ENCODE results near the gene CD244. TPM values are rescaled to one million over a fixed set of nuclear protein-coding genes. Genes with fewer than 3 reads are reported as not detected.

CD244 gene
- total RNA-seq, 4 donors from 2014 or later: 0.15 to 0.47 (median 0.27) TPM; not detected in 1

DNA sequence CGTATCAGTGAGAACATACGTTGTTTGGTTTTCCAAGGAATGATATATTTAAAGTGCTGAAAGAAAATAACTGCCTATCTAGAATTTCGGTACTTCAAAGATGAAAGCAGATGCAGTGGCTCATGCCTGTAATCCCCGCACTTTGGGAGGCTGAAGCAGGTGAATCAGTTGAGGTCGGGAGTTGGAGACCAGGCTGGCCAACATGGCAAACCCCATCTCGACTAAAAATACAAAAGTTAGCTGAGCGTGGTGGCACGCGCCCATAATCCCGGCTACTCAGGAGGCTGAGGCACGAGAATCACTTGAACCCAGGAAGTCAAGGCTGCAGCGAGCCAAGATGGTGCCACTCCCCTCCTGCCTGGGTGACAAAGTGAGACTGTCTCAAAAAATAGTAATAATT, 16.4 kb downstream of the CD244 start:
- H3K27me3 ChIP-seq: peaks cover 11% of the 10 kb centered on the region
- no peak for ATAC-seq
- H3K4me1 ChIP-seq: no peaks in the 10 kb centered on the region
- no peaks in the 10 kb centered on the region for H3K9me3 ChIP-seq
- 79 to 88% methylated on average over 2 to 9 of the region's 12 CpGs for WGBS, 2 donors (ENCODE audit: low coverage in 1 of 2)
- no peak overlapping the region for H3K4me3 ChIP-seq
- H3K36me3 ChIP-seq: no peaks in the 10 kb centered on the region
- H3K27ac ChIP-seq: no peak overlapping the region
- TF ChIP-seq EP300 (IDR thresholded peaks at IDR 0.05) (no peak), POLR2AphosphoS5 (IDR thresholded peaks at IDR 0.05) (no peak), POLR2A (IDR thresholded peaks at IDR 0.05) (no peak)
- TF ChIP-seq, protein P1, sequence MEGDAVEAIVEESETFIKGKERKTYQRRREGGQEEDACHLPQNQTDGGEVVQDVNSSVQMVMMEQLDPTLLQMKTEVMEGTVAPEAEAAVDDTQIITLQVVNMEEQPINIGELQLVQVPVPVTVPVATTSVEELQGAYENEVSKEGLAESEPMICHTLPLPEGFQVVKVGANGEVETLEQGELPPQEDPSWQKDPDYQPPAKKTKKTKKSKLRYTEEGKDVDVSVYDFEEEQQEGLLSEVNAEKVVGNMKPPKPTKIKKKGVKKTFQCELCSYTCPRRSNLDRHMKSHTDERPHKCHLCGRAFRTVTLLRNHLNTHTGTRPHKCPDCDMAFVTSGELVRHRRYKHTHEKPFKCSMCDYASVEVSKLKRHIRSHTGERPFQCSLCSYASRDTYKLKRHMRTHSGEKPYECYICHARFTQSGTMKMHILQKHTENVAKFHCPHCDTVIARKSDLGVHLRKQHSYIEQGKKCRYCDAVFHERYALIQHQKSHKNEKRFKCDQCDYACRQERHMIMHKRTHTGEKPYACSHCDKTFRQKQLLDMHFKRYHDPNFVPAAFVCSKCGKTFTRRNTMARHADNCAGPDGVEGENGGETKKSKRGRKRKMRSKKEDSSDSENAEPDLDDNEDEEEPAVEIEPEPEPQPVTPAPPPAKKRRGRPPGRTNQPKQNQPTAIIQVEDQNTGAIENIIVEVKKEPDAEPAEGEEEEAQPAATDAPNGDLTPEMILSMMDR (IDR thresholded peaks at IDR 0.05): no peak

DNA sequence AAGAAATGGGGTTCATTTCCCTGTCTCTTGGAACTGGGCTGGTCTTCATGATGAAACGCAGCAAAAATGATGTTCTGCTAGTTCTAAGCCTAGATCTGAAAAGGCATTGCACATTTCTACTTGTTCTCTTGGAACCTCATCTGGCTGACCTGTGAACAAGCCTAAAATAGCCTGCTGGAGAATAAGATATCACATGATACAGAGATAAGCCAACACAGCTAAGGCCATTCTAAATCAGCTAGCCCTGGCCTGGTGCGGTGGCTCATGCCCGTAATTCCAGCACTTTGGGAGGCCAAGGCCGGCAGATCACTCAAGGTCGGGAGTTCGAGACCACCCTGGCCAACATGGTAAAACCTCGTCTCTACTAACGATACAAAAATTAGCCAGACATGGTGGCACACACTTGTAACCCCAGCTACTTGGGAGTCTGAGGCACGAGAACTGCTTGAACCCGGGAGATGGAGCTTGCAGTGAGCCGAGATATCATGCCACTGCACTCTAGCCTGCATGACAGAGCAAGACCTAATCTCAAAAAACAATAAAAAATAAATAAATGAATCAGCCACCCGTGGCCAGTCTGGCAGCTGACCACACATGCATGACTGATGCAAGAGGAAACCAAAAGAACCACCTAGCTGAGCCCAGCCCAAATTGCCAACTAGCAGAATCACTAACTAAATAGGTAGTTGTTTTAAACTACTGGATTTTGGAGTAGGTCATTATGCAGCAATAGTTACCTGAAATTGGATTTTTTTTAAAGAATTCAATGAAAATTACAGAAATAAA, 18.0 kb downstream of the CD244 start:
- H3K4me1 ChIP-seq: no peaks in the 10 kb centered on the region
- no peaks in the 10 kb centered on the region for H3K9me3 ChIP-seq
- H3K27ac ChIP-seq: no peak overlapping the region
- no peak for ATAC-seq
- WGBS, 2 donors (ENCODE audit: low coverage in 1 of 2): 50 to 87% methylated on average over 2 to 11 of the region's 12 CpGs
- H3K36me3 ChIP-seq: no peaks in the 10 kb centered on the region
- TF ChIP-seq, protein P1 (IDR thresholded peaks at IDR 0.05): no peak
- no peak for TF ChIP-seq POLR2AphosphoS5 (IDR thresholded peaks at IDR 0.05)
- no peak for TF ChIP-seq EP300 (IDR thresholded peaks at IDR 0.05)
- TF ChIP-seq POLR2A (IDR thresholded peaks at IDR 0.05): no peak
- H3K27me3 ChIP-seq: peaks cover 7% of the 10 kb centered on the region
- H3K4me3 ChIP-seq: no peak overlapping the region

DNA sequence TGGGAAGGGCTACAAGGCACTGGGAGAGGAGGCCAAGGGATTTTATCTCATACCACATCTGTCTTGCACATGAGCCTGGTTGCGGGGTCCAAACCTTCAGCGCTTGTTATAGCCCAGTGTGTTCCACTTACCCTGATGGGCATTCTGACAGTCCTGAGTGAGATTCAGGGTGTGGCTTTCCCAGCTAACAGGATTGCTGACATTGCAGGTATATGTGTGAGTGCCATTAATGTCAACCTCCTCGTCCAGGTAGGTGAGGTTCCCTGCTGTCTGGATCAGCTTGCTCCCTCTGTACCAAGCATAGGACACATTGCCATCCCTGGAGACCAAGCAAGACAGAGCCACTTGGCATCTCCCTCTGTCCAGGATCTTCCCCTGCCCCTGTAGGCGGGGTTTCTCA, 21.6 kb downstream of the CD244 start:
- no peak for TF ChIP-seq POLR2A (IDR thresholded peaks at IDR 0.05)
- TF ChIP-seq EP300 (IDR thresholded peaks at IDR 0.05): no peak
- TF ChIP-seq POLR2AphosphoS5 (IDR thresholded peaks at IDR 0.05): no peak
- TF ChIP-seq, protein P1 (IDR thresholded peaks at IDR 0.05): no peak
- no peaks in the 10 kb centered on the region for H3K9me3 ChIP-seq
- ATAC-seq: no peak
- WGBS, 2 donors (ENCODE audit: low coverage in 1 of 2): 93 to 100% methylated on average over 2 to 3 of the region's 4 CpGs
- peaks cover 0 to 7% (median 0%) of the 10 kb centered on the region in 3 donors for H3K4me1 ChIP-seq
- no peak overlapping the region for H3K27ac ChIP-seq
- H3K4me3 ChIP-seq: no peak overlapping the region
- peaks cover 7% of the 10 kb centered on the region for H3K27me3 ChIP-seq
- no peaks in the 10 kb centered on the region for H3K36me3 ChIP-seq

DNA sequence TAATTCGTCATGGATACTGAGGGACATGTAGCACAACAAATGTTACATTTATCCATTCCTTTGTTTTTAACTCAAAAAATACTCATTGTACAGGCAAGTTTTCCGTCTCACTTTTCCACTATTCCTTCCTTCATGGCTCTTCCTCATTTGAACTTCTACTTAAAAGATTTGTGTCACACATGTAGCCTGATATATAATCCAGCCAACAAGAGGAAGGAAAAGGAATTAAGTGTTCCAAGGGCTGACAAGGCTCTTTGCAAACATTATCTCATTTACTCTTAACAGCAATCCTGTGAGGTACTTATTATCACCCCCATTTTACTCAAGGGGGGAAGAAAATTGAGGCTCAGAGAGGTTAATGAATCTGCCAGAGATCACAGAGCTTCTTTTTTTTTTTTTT, 22.9 kb downstream of the CD244 start:
- no peak for TF ChIP-seq EP300 (IDR thresholded peaks at IDR 0.05)
- TF ChIP-seq POLR2AphosphoS5 (IDR thresholded peaks at IDR 0.05): no peak
- TF ChIP-seq POLR2A (IDR thresholded peaks at IDR 0.05): no peak
- TF ChIP-seq, protein P1 (IDR thresholded peaks at IDR 0.05): no peak
- WGBS, 2 donors (ENCODE audit: low coverage in 1 of 2): 83 to 86% methylated on average over 2 of the region's 2 CpGs
- Histone ChIP-seq H3K4me3 (no peak overlapping the region), H3K36me3 (no peaks in the 10 kb centered on the region), H3K9me3 (no peaks in the 10 kb centered on the region), H3K27ac (no peak overlapping the region), H3K4me1 (peaks cover 0 to 7% (median 0%) of the 10 kb centered on the region in 3 donors), H3K27me3 (peaks cover 5% of the 10 kb centered on the region)
- no peak for ATAC-seq

DNA sequence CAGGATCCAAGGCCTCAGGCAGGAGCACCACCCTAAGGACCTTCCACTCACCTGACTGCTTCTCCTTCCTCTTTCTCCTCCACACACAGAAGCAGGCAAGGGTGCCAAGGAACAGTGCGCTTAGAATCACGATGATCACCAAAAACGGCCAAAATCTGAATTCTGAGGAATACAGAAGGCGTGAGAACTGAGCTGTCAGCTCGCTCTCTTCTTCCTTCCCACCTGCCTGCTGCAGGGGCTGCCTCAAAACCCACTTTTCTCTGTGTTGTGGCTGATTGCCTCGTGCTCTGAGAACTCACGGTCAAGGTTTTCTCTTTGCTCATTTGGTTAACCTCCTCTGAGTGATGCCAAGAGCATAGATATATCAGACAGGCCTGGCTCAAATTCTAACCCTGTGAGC, 23.8 kb downstream of the CD244 start:
- no peaks in the 10 kb centered on the region for H3K36me3 ChIP-seq
- no peak overlapping the region for H3K4me3 ChIP-seq
- H3K27me3 ChIP-seq: no peaks in the 10 kb centered on the region
- no peak overlapping the region for H3K27ac ChIP-seq
- TF ChIP-seq POLR2AphosphoS5 (IDR thresholded peaks at IDR 0.05) (no peak), EP300 (IDR thresholded peaks at IDR 0.05) (no peak), POLR2A (IDR thresholded peaks at IDR 0.05) (no peak)
- TF ChIP-seq, protein P1 (IDR thresholded peaks at IDR 0.05): no peak
- WGBS, 2 donors (ENCODE audit: low coverage in 1 of 2): 63 to 76% methylated on average over 6 to 7 of the region's 7 CpGs
- no peaks in the 10 kb centered on the region for H3K9me3 ChIP-seq
- peaks cover 0 to 7% (median 0%) of the 10 kb centered on the region in 3 donors for H3K4me1 ChIP-seq
- ATAC-seq: no peak

All from gastroesophageal sphincter (tissue), 4 donors.